PFSK-1 (cell line): ENCODE measurements around the gene ATIC.

Source experiments
- FOXP2 ChIP-seq: optimal IDR thresholded peaks from 2 replicates; pipeline ENCODE3; 2011; ENCODE audit warnings: borderline replicate concordance, control low read depth, inconsistent platforms; ENCODE audit not compliant: insufficient read depth; ENCODE audit errors: extremely low read length, extremely low read depth
- POLR2AphosphoS5 ChIP-seq: IDR thresholded peaks from 2 replicates; pipeline ENCODE4 v1.6.1; 2012; ENCODE audit warnings: low read depth, mild to moderate bottlenecking, control low read depth, low read length, moderate library complexity
- REST ChIP-seq, 2 experiments: IDR thresholded peaks; 2 replicates each; pipeline versions ENCODE4 v1.6.1 to v1.8.0; 2011 to 2012; ENCODE audit warnings: low read depth in 2 of 2, low read length in 2 of 2, control low read depth in 1 of 2, inconsistent platforms in 1 of 2, mild to moderate bottlenecking in 1 of 2, moderate library complexity in 1 of 2; ENCODE audit not compliant: insufficient read depth in 1 of 2
- SIN3A ChIP-seq: IDR thresholded peaks from 2 replicates; pipeline ENCODE4 v1.6.1; 2012; ENCODE audit warnings: mild to moderate bottlenecking, low read length, moderate library complexity, borderline replicate concordance; ENCODE audit not compliant: insufficient read depth
- TAF1 ChIP-seq: IDR thresholded peaks from 2 replicates; pipeline ENCODE4 v1.6.1; 2012; ENCODE audit warnings: low read length, control low read depth, borderline replicate concordance; ENCODE audit not compliant: insufficient read depth

Gene ATIC

GRCh38 chr2:215388002-215388728 is 76.3 kb downstream of the ATIC start:
- TF ChIP-seq REST (IDR thresholded peaks at IDR 0.05; ENCODE audit: insufficient read depth in 1 of 2, low read depth in 2 of 2, low read length in 2 of 2) (no peak), FOXP2 (no peak), TAF1 (no peak), SIN3A (no peak), POLR2AphosphoS5 (no peak)

- TF ChIP-seq REST (IDR thresholded peaks at IDR 0.05; ENCODE audit: insufficient read depth in 1 of 2, low read depth in 2 of 2, low read length in 2 of 2) (no peak), TAF1 (no peak), POLR2AphosphoS5 (no peak), SIN3A (no peak), FOXP2 (no peak)
Observed at GRCh38 chr2:215390550-215390913, 78.7 kb downstream of the ATIC start.

- TF ChIP-seq REST (IDR thresholded peaks at IDR 0.05; ENCODE audit: insufficient read depth in 1 of 2, low read depth in 2 of 2, low read length in 2 of 2) (no peak), TAF1 (no peak), POLR2AphosphoS5 (no peak), SIN3A (no peak), FOXP2 (no peak)
Observed at GRCh38 chr2:215391531-215391930, 79.7 kb downstream of the ATIC start.

GRCh38 chr2:215392164-215392563 is 80.3 kb downstream of the ATIC start:
- TF ChIP-seq REST (IDR thresholded peaks at IDR 0.05; ENCODE audit: insufficient read depth in 1 of 2, low read depth in 2 of 2, low read length in 2 of 2), result no peak
- TF ChIP-seq POLR2AphosphoS5, result no peak
- TF ChIP-seq TAF1, result no peak
- no peak for TF ChIP-seq FOXP2
- no peak for TF ChIP-seq SIN3A

GRCh38 chr2:215392687-215393270 is 80.9 kb downstream of the ATIC start:
- TF ChIP-seq FOXP2 (no peak), SIN3A (no peak), POLR2AphosphoS5 (no peak), TAF1 (no peak), REST (IDR thresholded peaks at IDR 0.05; ENCODE audit: insufficient read depth in 1 of 2, low read depth in 2 of 2, low read length in 2 of 2) (no peak)
